Endothelial cell of umbilical vein (primary cell): Measurements from ENCODE around the gene KLHL21. TPM values are rescaled to one million over a fixed set of nuclear protein-coding genes. Genes with fewer than 3 reads are reported as not detected.

Source experiments
- BruUV-seq: library from RNA; stranded (reverse); fragments of 400-500 nt; replicated peaks from 2 replicates; lab custom pipeline; 2021; lab: Mats Ljungman, UMichigan
- CTCF ChIA-PET: fragments of 300-600, 350-600 bp; sonication (Branson Sonifier 250); formaldehyde crosslinking; loops from one replicate; lab custom pipeline; 2021; ENCODE audit warnings: antibody characterized with exemption, inconsistent platforms; lab: Charles Lee
- POLR2A ChIA-PET: fragments of 300-600, 350-600 bp; sonication (Branson Sonifier 250); formaldehyde crosslinking; loops from one replicate; lab custom pipeline; 2021; ENCODE audit warnings: antibody characterized with exemption, inconsistent platforms; lab: Charles Lee
- DNase-seq: peaks from one replicate; pipeline ENCODE4 v3.0.0-alpha.2; 2011; ENCODE audit warnings: low read depth, low spot score
- FAIRE-seq: peaks from 2 replicates; lab custom pipeline; 2011; peaks lifted over from hg19 to GRCh38; lab: Jason Lieb, UNC
- H2AFZ ChIP-seq: 2 replicates; pipeline ENCODE4 v1.6.0; 2012; ENCODE audit warnings: low read depth, low read length, control low read depth, inconsistent platforms
- H3K27ac ChIP-seq: 2 replicates; pipeline ENCODE4 v1.5.1; 2011; ENCODE audit warnings: low read depth, mild to moderate bottlenecking, control low read depth, low read length, moderate library complexity; ENCODE audit not compliant: insufficient read depth
- H3K27me3 ChIP-seq, 2 experiments: 2 replicates each; pipeline versions ENCODE4 v1.6.0 to v1.6.1; 2011; ENCODE audit warnings: low read length in 2 of 2, mixed read lengths in 1 of 2; ENCODE audit not compliant: control insufficient read depth in 2 of 2, insufficient read depth in 2 of 2
- H3K36me3 ChIP-seq, 2 experiments: 2 replicates in 1 of 2; 3 replicates in 1 of 2; pipeline ENCODE4 v1.5.1; 2011; ENCODE audit warnings: low read length in 2 of 2, mild to moderate bottlenecking in 1 of 2, moderate library complexity in 1 of 2; ENCODE audit not compliant: control insufficient read depth in 2 of 2, insufficient read depth in 2 of 2; ENCODE audit errors: extremely low read depth in 1 of 2
- H3K4me1 ChIP-seq: 3 replicates; pipeline ENCODE4 v1.5.1; 2011; ENCODE audit warnings: mild to moderate bottlenecking, low read length; ENCODE audit not compliant: control insufficient read depth, insufficient read depth; ENCODE audit errors: extremely low read depth
- H3K4me2 ChIP-seq: 2 replicates; pipeline ENCODE4 v1.6.1; 2011; ENCODE audit warnings: low read length, control low read depth, mixed read lengths; ENCODE audit not compliant: insufficient read depth
- H3K4me3 ChIP-seq, 3 experiments: fragments of 200-600 bp in 1 of 3; sonication (generic), shearing (Covaris generic) in 1 of 3; replicated peaks in 1 of 3; 2 replicates each; pipeline ENCODE4 v1.5.1; 2011 to 2016; ENCODE audit warnings: control low read depth in 3 of 3, low read length in 3 of 3, mild to moderate bottlenecking in 2 of 3, inconsistent platforms in 1 of 3, low read depth in 1 of 3, moderate library complexity in 1 of 3; ENCODE audit not compliant: insufficient read depth in 1 of 3
- H3K79me2 ChIP-seq: 2 replicates; pipeline ENCODE4 v1.6.0; 2012; ENCODE audit warnings: low read length, inconsistent platforms; ENCODE audit not compliant: control insufficient read depth, insufficient read depth
- H3K9ac ChIP-seq: replicated peaks from 2 replicates; pipeline ENCODE3; 2011; ENCODE audit warnings: low read length, control low read depth; ENCODE audit not compliant: insufficient read depth; ENCODE audit errors: extremely low read depth
- H3K9me1 ChIP-seq: replicated peaks from 3 replicates; pipeline ENCODE4 v1.6.0; 2011; ENCODE audit warnings: mild to moderate bottlenecking, low read length; ENCODE audit not compliant: control insufficient read depth, insufficient read depth; ENCODE audit errors: extremely low read depth
- H3K9me3 ChIP-seq: replicated peaks from 2 replicates; pipeline ENCODE4 v1.5.1; 2012; ENCODE audit warnings: low read length, inconsistent platforms; ENCODE audit not compliant: control insufficient read depth, insufficient read depth
- H4K20me1 ChIP-seq: replicated peaks from 2 replicates; pipeline ENCODE3; 2011; ENCODE audit warnings: mild to moderate bottlenecking, low read length; ENCODE audit not compliant: control insufficient read depth, insufficient read depth; ENCODE audit errors: extremely low read depth
- CTCF ChIP-seq, 2 donors: IDR thresholded peaks; 1 replicate in 1 of 2; 2 replicates in 1 of 2; pipeline ENCODE4 v1.5.1; 2011; ENCODE audit warnings: low read length in 2 of 2, mild to moderate bottlenecking in 2 of 2, moderate library complexity in 2 of 2, control low read depth in 1 of 2, inconsistent platforms in 1 of 2, low read depth in 1 of 2; ENCODE audit not compliant: insufficient read depth in 1 of 2; ENCODE audit errors: extremely low read depth in 1 of 2
- FOS ChIP-seq: IDR thresholded peaks from 2 replicates; pipeline ENCODE4 v1.6.1; 2011; ENCODE audit warnings: mild to moderate bottlenecking, low read length, moderate library complexity, borderline replicate concordance; ENCODE audit not compliant: insufficient read depth
- GATA2 ChIP-seq: IDR thresholded peaks from 2 replicates; pipeline ENCODE4 v1.7.0; 2011; ENCODE audit warnings: low read depth, mild to moderate bottlenecking, moderate library complexity, mixed read lengths, low read length; ENCODE audit not compliant: insufficient read length, insufficient read depth
- JUN ChIP-seq: IDR thresholded peaks from 2 replicates; pipeline ENCODE4 v1.6.1; 2011; ENCODE audit warnings: borderline replicate concordance, low read depth; ENCODE audit not compliant: insufficient read length, insufficient read depth
- MAX ChIP-seq: IDR thresholded peaks from 2 replicates; pipeline ENCODE4 v1.6.1; 2011; ENCODE audit not compliant: insufficient read depth, insufficient read length
- MYC ChIP-seq: IDR thresholded peaks from one replicate; pipeline ENCODE4 v1.6.1; 2011; ENCODE audit warnings: mild to moderate bottlenecking, low read depth, low read length
- POLR2A ChIP-seq: IDR thresholded peaks from 2 replicates; pipeline ENCODE4 v1.6.1; 2012; ENCODE audit warnings: low read depth, mild to moderate bottlenecking, control low read depth, low read length
- POLR2AphosphoS5 ChIP-seq: IDR thresholded peaks from 2 replicates; pipeline ENCODE4 v1.6.1; 2012; ENCODE audit warnings: low read depth, mild to moderate bottlenecking, control low read depth, low read length, moderate library complexity; ENCODE audit not compliant: insufficient read depth
- dilution Hi-C: fragments of 300-500 bp; cut with MboI; formaldehyde crosslinking; loops from one replicate; pipeline ENCODE4 v1.15.0; 2019; ENCODE audit warnings: low sequenced_read_pairs; ENCODE audit not compliant: extremely low pct_ligation_motif_present
- intact Hi-C: fragments of 100-400 bp; cut with micrococcal nuclease; formaldehyde crosslinking; loops from one replicate; pipeline ENCODE4 v1.10.0; 2022
- polyA plus RNA-seq, 4 experiments: library from polyadenylated mRNA; depleted of rRNA in 3 of 4; stranded (reverse) in 3 of 4; unstranded in 1 of 4; fragments of >200 nt; gene quantifications; 2 replicates each; pipeline versions ENCODE4 v1.2.1 to v1.2.3, GENCODE V29; 2011 to 2012; ENCODE audit warnings: missing spikeins in 1 of 4
- total RNA-seq: library from RNA; stranded (reverse); gene quantifications from 2 replicates; pipeline ENCODE4 v1.2.3, GENCODE V29; 2021

Gene KLHL21
- total and polyA plus RNA-seq, 2 donors (not counting 3 experiments of a cell fraction or from before 2014, with no cell fraction given): 18.0 to 22.4 TPM

- intact Hi-C loops: no loop called here
- no peak overlapping the region for H3K9ac ChIP-seq
- no peak for DNase-seq
- H3K4me2 ChIP-seq: no peak overlapping the region
- no peak for TF ChIP-seq FOS
- no peak for TF ChIP-seq MAX
- no peak for TF ChIP-seq CTCF (IDR thresholded peaks at IDR 0.05; ENCODE audit: extremely low read depth in 1 of 2, insufficient read depth in 1 of 2, low read depth in 1 of 2, low read length in 2 of 2)
- no peak for TF ChIP-seq POLR2AphosphoS5
- TF ChIP-seq POLR2A: no peak
- TF ChIP-seq JUN: no peak
- no peak for TF ChIP-seq GATA2
- TF ChIP-seq MYC: no peak
- ChIA-PET CTCF (no interaction called here), POLR2A (no interaction called here)
- no peak overlapping the region for H3K4me3 ChIP-seq
- peaks cover 5 to 13% of the 10 kb centered on the region in 2 experiments for H3K27me3 ChIP-seq
- no peaks in the 10 kb centered on the region for H3K79me2 ChIP-seq
- H3K9me1 ChIP-seq: no peaks in the 10 kb centered on the region
- dilution Hi-C loops: no loop called here
- H3K4me1 ChIP-seq: no peaks in the 10 kb centered on the region
- FAIRE-seq: no peak
- no peaks in the 10 kb centered on the region for H3K36me3 ChIP-seq
- H4K20me1 ChIP-seq: no peaks in the 10 kb centered on the region
- no peak overlapping the region for H2AFZ ChIP-seq
- BruUV-seq: no TSS peak
- no peaks in the 10 kb centered on the region for H3K9me3 ChIP-seq
- H3K27ac ChIP-seq: no peak overlapping the region
These were observed 29.9 kb downstream of the KLHL21 start for GRCh38 chr1:6572653-6573383.
